Neural cell (in vitro differentiated cells): Measurements from ENCODE around the gene OTULIN. TPM values are rescaled to one million over a fixed set of nuclear protein-coding genes. Genes with fewer than 3 reads are reported as not detected.

Experiments
- H2AFZ ChIP-seq: fragments of 200-600, 300-800 bp; sonication (generic), shearing (Covaris generic); 2 replicates; pipeline ENCODE4 v1.6.0; 2014; ENCODE audit warnings: low read depth, mild to moderate bottlenecking, antibody characterized with exemption, low read length, moderate library complexity
- H3F3A ChIP-seq: fragments of 200-600 bp; shearing (Covaris generic); 2 replicates; pipeline ENCODE4 v1.6.1; 2016; ENCODE audit warnings: mild to moderate bottlenecking, moderate library complexity, mixed read lengths, antibody characterized with exemption, low read length; ENCODE audit not compliant: insufficient read depth, poor library complexity, severe bottlenecking
- H3K27ac ChIP-seq: fragments of 200-600, 300-800 bp; sonication (generic), shearing (Covaris generic); 2 replicates; pipeline ENCODE4 v1.5.1; 2014; ENCODE audit warnings: mild to moderate bottlenecking, low read length, moderate library complexity
- H3K27me3 ChIP-seq: fragments of 300-800, 200-600 bp; sonication (generic), shearing (Covaris generic); 2 replicates; pipeline ENCODE4 v1.6.0; 2014; ENCODE audit warnings: mild to moderate bottlenecking, low read depth, low read length, moderate library complexity; ENCODE audit not compliant: insufficient read depth
- H3K36me3 ChIP-seq: fragments of 300-800, 200-600 bp; sonication (generic), shearing (Covaris generic); 2 replicates; pipeline ENCODE4 v1.5.1; 2014; ENCODE audit warnings: mild to moderate bottlenecking, antibody characterized with exemption, low read length, moderate library complexity; ENCODE audit not compliant: insufficient read depth
- H3K4me2 ChIP-seq: fragments of 300-800, 200-600 bp; sonication (generic), shearing (Covaris generic); 2 replicates; pipeline ENCODE4 v1.6.0; 2014; ENCODE audit warnings: mild to moderate bottlenecking, low read length
- H3K4me3 ChIP-seq: fragments of 300-800, 200-600 bp; sonication (generic), shearing (Covaris generic); 2 replicates; pipeline ENCODE4 v1.5.1; 2014; ENCODE audit warnings: mild to moderate bottlenecking, low read length, moderate library complexity
- H3K79me2 ChIP-seq: fragments of 200-600 bp; shearing (Covaris generic); replicated peaks from 2 replicates; pipeline ENCODE4 v1.6.0; 2014; ENCODE audit warnings: mild to moderate bottlenecking, low read length, moderate library complexity; ENCODE audit not compliant: insufficient read depth
- H3K9ac ChIP-seq: fragments of 300-800, 200-600 bp; sonication (generic), shearing (Covaris generic); 2 replicates; pipeline ENCODE4 v1.6.1; 2016; ENCODE audit warnings: mild to moderate bottlenecking, low read length, mixed read lengths
- H3K9me2 ChIP-seq: fragments of 200-600 bp; shearing (Covaris generic); 2 replicates; pipeline ENCODE4 v1.6.1; 2016; ENCODE audit warnings: mild to moderate bottlenecking, low read length, mixed read lengths; ENCODE audit not compliant: insufficient read depth
- H3K9me3 ChIP-seq: fragments of 200-600, 300-800 bp; sonication (generic), shearing (Covaris generic); 2 replicates; pipeline ENCODE4 v1.6.1; 2016; ENCODE audit warnings: mild to moderate bottlenecking, mixed run types, low read length, moderate library complexity, mixed read lengths
- H4K20me1 ChIP-seq: fragments of 200-600 bp; shearing (Covaris generic); 2 replicates; pipeline ENCODE4 v1.6.1; 2016; ENCODE audit warnings: mild to moderate bottlenecking, mixed run types; ENCODE audit not compliant: insufficient read depth
- CTCF ChIP-seq: fragments of 450-650 bp; IDR thresholded peaks from 2 replicates; pipeline ENCODE4 v1.5.1; 2014; ENCODE audit warnings: antibody characterized with exemption, mild to moderate bottlenecking, moderate library complexity; ENCODE audit not compliant: poor library complexity, severe bottlenecking
- EP300 ChIP-seq: fragments of 450-650 bp; conservative IDR thresholded peaks from 2 replicates; pipeline ENCODE4 v1.6.1; 2014; ENCODE audit warnings: antibody characterized with exemption, mild to moderate bottlenecking, moderate library complexity; ENCODE audit not compliant: poor library complexity, severe bottlenecking
- EZH2 ChIP-seq: fragments of 200-600, 300-800 bp; shearing (Covaris generic), sonication (generic); IDR thresholded peaks from 2 replicates; pipeline ENCODE4 v1.6.1; 2014; ENCODE audit warnings: antibody characterized with exemption, low read length, borderline replicate concordance, mild to moderate bottlenecking; ENCODE audit not compliant: insufficient read depth, poor library complexity, severe bottlenecking
- MXI1 ChIP-seq: fragments of 450-650 bp; conservative IDR thresholded peaks from 2 replicates; pipeline ENCODE4 v1.6.1; 2014; ENCODE audit warnings: antibody characterized with exemption, mild to moderate bottlenecking; ENCODE audit not compliant: poor library complexity, severe bottlenecking
- POLR2AphosphoS5 ChIP-seq: IDR thresholded peaks from 2 replicates; pipeline ENCODE4 v1.6.1; 2012
- RAD21 ChIP-seq: fragments of 450-650 bp; conservative IDR thresholded peaks from 2 replicates; pipeline ENCODE4 v1.6.1; 2014; ENCODE audit warnings: antibody characterized with exemption, mild to moderate bottlenecking, moderate library complexity
- REST ChIP-seq: IDR thresholded peaks from 2 replicates; pipeline ENCODE4 v1.6.1; 2012; ENCODE audit warnings: borderline replicate concordance
- SMC3 ChIP-seq: fragments of 450-650 bp; conservative IDR thresholded peaks from 2 replicates; pipeline ENCODE4 v1.6.1; 2014; ENCODE audit warnings: antibody characterized with exemption, mild to moderate bottlenecking, moderate library complexity; ENCODE audit not compliant: poor library complexity
- TAF1 ChIP-seq: IDR thresholded peaks from 2 replicates; pipeline ENCODE4 v1.6.1; 2012; ENCODE audit warnings: low read depth
- polyA plus RNA-seq: library from polyadenylated mRNA; depleted of rRNA; stranded (reverse); fragments of >200 nt; gene quantifications from 2 replicates; pipeline ENCODE4 v1.2.3, GENCODE V29; 2014

Gene OTULIN
- polyA plus RNA-seq, 1 donor from 2014 or later, result 19.9 TPM

GRCh38 chr5:14712666-14713065 is 48.1 kb downstream of the OTULIN start:
- Histone ChIP-seq H2AFZ (no peak overlapping the region), H3K4me3 (no peak overlapping the region), H4K20me1 (no peaks in the 10 kb centered on the region), H3K27me3 (no peaks in the 10 kb centered on the region), H3K27ac (no peak overlapping the region), H3F3A (no peaks in the 10 kb centered on the region), H3K79me2 (no peaks in the 10 kb centered on the region), H3K9ac (no peak overlapping the region), H3K9me2 (no peaks in the 10 kb centered on the region), H3K9me3 (no peaks in the 10 kb centered on the region), H3K36me3 (peaks cover 19% of the 10 kb centered on the region), H3K4me2 (no peak overlapping the region)
- TF ChIP-seq TAF1, result no peak
- no peak for TF ChIP-seq SMC3
- no peak for TF ChIP-seq EZH2
- TF ChIP-seq RAD21, result no peak
- TF ChIP-seq CTCF, result no peak

GRCh38 chr5:14713476-14714390 is 49.2 kb downstream of the OTULIN start:
- H2AFZ ChIP-seq, result no peak overlapping the region
- no peak overlapping the region for H3K4me2 ChIP-seq
- H3K9me2 ChIP-seq, result no peaks in the 10 kb centered on the region
- no peaks in the 10 kb centered on the region for H3F3A ChIP-seq
- H3K27ac ChIP-seq, result no peak overlapping the region
- H3K79me2 ChIP-seq, result no peaks in the 10 kb centered on the region
- H3K27me3 ChIP-seq, result no peaks in the 10 kb centered on the region
- no peaks in the 10 kb centered on the region for H4K20me1 ChIP-seq
- H3K36me3 ChIP-seq, result peaks cover 19% of the 10 kb centered on the region
- no peaks in the 10 kb centered on the region for H3K9me3 ChIP-seq
- TF ChIP-seq EP300, result no peak
- TF ChIP-seq EZH2, result no peak
- TF ChIP-seq REST, result no peak
- no peak for TF ChIP-seq CTCF
- no peak for TF ChIP-seq POLR2AphosphoS5
- no peak for TF ChIP-seq RAD21
- TF ChIP-seq MXI1, result no peak
- TF ChIP-seq TAF1, result no peak
- no peak for TF ChIP-seq SMC3
- no peak overlapping the region for H3K9ac ChIP-seq
- H3K4me3 ChIP-seq, result no peak overlapping the region
